Endothelial cell (in vitro differentiated cells): ENCODE results near the gene PPARA. TPM values are rescaled to one million over a fixed set of nuclear protein-coding genes. Genes with fewer than 3 reads are reported as not detected.

Experiments
- DNase-seq: peaks from one replicate; pipeline ENCODE4 v3.0.0; 2021; ENCODE audit warnings: low spot score
- H3K27ac Mint-ChIP-seq: one replicate; pipeline ENCODE4 v1.8.0; 2021; ENCODE audit warnings: mixed read lengths, inconsistent platforms; ENCODE audit not compliant: unreplicated experiment
- H3K27me3 Mint-ChIP-seq: one replicate; pipeline ENCODE4 v1.8.0; 2021; ENCODE audit warnings: mild to moderate bottlenecking, moderate library complexity, mixed read lengths, inconsistent platforms; ENCODE audit not compliant: unreplicated experiment
- H3K36me3 Mint-ChIP-seq: one replicate; pipeline ENCODE4 v1.8.0; 2021; ENCODE audit warnings: mild to moderate bottlenecking, low read depth, mixed read lengths, inconsistent platforms; ENCODE audit not compliant: unreplicated experiment
- H3K4me1 Mint-ChIP-seq: one replicate; pipeline ENCODE4 v1.8.0; 2021; ENCODE audit warnings: mild to moderate bottlenecking, mixed read lengths, inconsistent platforms; ENCODE audit not compliant: unreplicated experiment
- H3K4me3 Mint-ChIP-seq: one replicate; pipeline ENCODE4 v1.8.0; 2021; ENCODE audit warnings: mild to moderate bottlenecking, mixed read lengths, inconsistent platforms; ENCODE audit not compliant: unreplicated experiment
- H3K9me3 Mint-ChIP-seq: one replicate; pipeline ENCODE4 v1.8.0; 2021; ENCODE audit warnings: mixed read lengths, inconsistent platforms; ENCODE audit not compliant: unreplicated experiment
- CTCF ChIP-seq: fragments of 200-600 bp; sonication (generic); IDR thresholded peaks from one replicate; pipeline ENCODE4 v1.5.0; 2021; ENCODE audit warnings: antibody characterized with exemption; ENCODE audit not compliant: unreplicated experiment
- total RNA-seq: library from RNA; stranded (reverse); fragmentation: NEBNext Ultra II Directional; extraction: Animal tissue kit (Norgen Biotek cat#: 25700); gene quantifications from one replicate; pipeline ENCODE4 v1.2.1, GENCODE V29; 2021; ENCODE audit not compliant: unreplicated experiment

PPARA gene
- total RNA-seq, 1 donor from 2014 or later: 12.6 TPM

- no peak overlapping the region for H3K27ac Mint-ChIP-seq
- H3K36me3 Mint-ChIP-seq: no peaks in the 10 kb centered on the region
- no peak for DNase-seq
- no peak overlapping the region for H3K4me3 Mint-ChIP-seq
- H3K4me1 Mint-ChIP-seq: no peaks in the 10 kb centered on the region
- H3K27me3 Mint-ChIP-seq: no peaks in the 10 kb centered on the region
- TF ChIP-seq CTCF: no peak
- no peaks in the 10 kb centered on the region for H3K9me3 Mint-ChIP-seq
Measured at GRCh38 chr22:46110215-46110614, 40.1 kb upstream of the PPARA start.

- Mint-ChIP-seq H3K9me3 (no peaks in the 10 kb centered on the region), H3K36me3 (no peaks in the 10 kb centered on the region), H3K27me3 (no peaks in the 10 kb centered on the region), H3K4me3 (no peak overlapping the region), H3K27ac (no peak overlapping the region), H3K4me1 (no peaks in the 10 kb centered on the region)
- DNase-seq: no peak
- no peak for TF ChIP-seq CTCF
Measured at GRCh38 chr22:46111645-46112306, 38.5 kb upstream of the PPARA start.

- Mint-ChIP-seq H3K4me1 (no peaks in the 10 kb centered on the region), H3K36me3 (no peaks in the 10 kb centered on the region), H3K27ac (no peak overlapping the region), H3K4me3 (no peak overlapping the region), H3K27me3 (no peaks in the 10 kb centered on the region), H3K9me3 (no peaks in the 10 kb centered on the region)
- no peak for TF ChIP-seq CTCF
- DNase-seq: no peak
Measured at GRCh38 chr22:46112405-46112804, 37.9 kb upstream of the PPARA start.

- no peaks in the 10 kb centered on the region for H3K9me3 Mint-ChIP-seq
- H3K27me3 Mint-ChIP-seq: no peaks in the 10 kb centered on the region
- no peak overlapping the region for H3K27ac Mint-ChIP-seq
- H3K36me3 Mint-ChIP-seq: no peaks in the 10 kb centered on the region
- no peaks in the 10 kb centered on the region for H3K4me1 Mint-ChIP-seq
- no peak for DNase-seq
- no peak for TF ChIP-seq CTCF
- no peak overlapping the region for H3K4me3 Mint-ChIP-seq
Measured at GRCh38 chr22:46113110-46113909, 37.0 kb upstream of the PPARA start.

- Mint-ChIP-seq H3K4me3 (no peak overlapping the region), H3K36me3 (no peaks in the 10 kb centered on the region), H3K9me3 (no peaks in the 10 kb centered on the region), H3K4me1 (no peaks in the 10 kb centered on the region), H3K27ac (no peak overlapping the region), H3K27me3 (no peaks in the 10 kb centered on the region)
- DNase-seq: no peak
- TF ChIP-seq CTCF: no peak
Measured at GRCh38 chr22:46113910-46114517, 36.3 kb upstream of the PPARA start.
